HG03457 (cell line): ENCODE data around the gene GJD2.

Experiments used
- ATAC-seq: cut with Tn5 transposase; IDR thresholded peaks from one replicate; pipeline ENCODE4 v1.9.1; 2021; ENCODE audit warnings: moderate number of reproducible peaks; ENCODE audit not compliant: unreplicated experiment

Gene GJD2

DNA sequence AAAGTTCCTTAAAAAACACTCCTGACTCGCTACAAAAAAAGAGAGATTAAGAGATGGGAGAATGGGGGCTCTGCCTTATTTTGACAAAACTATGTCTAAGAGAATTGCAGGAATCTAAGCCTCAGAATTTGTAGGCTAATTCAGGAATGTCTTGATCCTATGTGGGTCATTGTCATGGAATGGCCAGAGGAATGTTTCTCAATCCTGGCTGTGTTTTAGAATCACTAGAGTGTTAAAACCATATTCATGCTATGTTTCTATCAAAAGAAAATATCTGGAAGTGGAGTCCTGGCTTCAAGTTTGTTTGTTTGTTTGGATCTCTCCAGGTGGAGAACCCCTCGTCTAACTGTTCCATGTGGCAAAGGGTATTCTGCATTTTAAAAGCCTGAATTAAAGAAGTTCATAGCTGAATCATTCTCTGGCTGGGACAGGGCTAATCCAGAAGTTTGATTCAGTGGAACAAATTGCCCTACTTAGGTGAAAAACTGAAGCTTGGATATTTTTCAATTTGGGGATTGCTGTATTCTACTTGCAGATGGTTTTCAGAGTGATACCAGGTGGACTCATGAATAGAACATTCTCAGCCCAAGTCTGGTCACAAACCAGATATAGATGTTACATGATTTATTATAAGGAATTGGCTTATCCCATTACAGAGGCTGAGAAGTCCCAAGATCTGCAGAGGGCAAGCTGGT lies 28.2 kb downstream of the GJD2 start:
- no peak for ATAC-seq

GRCh38 chr15:34725556-34725955 lies 29.2 kb downstream of the GJD2 start:
- no peak for ATAC-seq

DNA sequence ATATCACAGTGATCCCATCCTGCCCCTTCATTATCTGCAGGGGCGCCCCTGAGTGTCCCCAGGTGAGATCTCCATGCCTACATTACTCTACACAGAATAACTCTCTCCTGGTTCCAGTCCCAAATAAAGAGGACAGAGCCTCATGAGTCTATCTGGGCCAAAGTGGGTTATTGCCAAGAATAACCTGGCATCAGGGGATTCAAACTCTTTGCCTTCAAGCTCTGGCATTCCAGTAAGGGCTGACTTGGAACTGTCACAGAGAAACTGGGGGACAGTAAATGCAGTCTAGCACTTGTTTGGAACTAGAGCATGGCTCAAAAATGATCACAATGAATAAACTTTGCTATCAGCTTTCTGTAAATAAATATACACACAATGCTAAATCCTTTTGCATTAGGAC lies 30.3 kb downstream of the GJD2 start:
- ATAC-seq = no peak

DNA sequence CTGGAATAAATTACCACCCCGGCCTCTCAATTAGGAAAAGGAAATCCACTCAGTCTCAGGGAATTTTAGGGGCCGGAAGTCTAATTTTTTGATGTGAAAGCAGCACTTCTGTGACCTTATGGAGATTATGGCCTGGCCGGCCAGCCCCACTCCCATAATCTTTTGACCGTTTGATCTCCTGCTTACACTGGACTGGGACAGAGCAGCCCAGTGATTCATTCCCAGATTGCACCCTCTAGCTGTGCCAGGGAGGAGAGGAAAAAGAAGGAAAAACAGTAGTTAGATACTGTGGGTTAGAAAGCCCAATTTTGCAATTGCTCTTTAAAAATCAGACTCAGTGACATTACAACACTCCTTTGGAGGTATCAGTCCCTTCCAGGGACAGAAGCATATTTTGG lies 32.4 kb downstream of the GJD2 start:
- no peak for ATAC-seq

DNA sequence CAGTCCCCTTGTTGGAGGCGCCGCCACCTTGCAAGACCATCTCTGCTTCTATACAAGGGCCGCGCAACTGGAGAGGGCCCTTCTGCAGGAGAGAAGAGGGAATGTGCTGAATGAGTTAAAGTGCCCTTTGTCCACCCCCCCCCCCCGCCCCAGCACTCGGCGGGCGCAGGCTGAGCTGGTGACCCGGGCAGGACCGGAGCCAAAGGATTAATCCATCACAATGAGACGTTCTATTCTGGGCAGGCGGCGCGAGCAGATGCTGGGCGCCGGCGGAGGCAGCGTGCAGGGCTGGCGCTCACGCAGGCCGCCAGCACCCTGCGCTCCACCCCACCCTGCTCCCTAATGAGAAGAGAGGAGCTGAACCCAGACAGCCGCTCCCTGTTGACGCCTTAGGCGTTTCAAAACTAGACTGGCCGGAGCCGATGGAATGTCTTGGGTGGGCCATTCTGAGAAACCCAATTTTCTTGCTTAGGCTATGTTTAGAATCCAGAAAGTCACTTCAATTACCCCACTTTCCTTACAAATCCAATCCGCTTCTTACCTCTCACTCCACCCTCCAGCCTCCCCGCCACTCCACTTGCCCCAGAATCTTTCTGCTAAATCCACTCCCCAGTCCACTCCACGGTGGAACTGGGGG lies 32.9 kb downstream of the GJD2 start:
- no peak for ATAC-seq

GRCh38 chr15:34721157-34721801 lies 33.5 kb downstream of the GJD2 start:
- no peak for ATAC-seq

DNA sequence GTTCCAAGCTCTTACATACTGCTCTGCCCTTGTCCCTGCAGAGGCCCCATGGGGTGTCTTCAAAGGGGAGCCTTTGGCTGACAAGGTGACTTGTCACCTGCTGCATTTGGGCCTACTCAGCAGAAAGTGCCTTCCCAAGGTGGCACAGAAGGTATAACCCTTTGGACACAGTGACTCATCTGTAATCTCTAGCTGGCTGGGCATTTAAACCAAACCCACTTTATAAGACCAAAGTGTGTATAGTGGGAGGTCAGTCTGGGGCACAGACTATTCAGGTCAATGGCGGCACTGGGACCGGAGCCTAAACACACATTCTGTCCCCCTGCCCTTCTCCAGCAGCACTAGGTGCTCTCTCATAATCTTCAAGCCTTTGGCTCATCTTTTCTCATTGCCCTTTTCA lies 35.1 kb downstream of the GJD2 start:
- no peak for ATAC-seq

DNA sequence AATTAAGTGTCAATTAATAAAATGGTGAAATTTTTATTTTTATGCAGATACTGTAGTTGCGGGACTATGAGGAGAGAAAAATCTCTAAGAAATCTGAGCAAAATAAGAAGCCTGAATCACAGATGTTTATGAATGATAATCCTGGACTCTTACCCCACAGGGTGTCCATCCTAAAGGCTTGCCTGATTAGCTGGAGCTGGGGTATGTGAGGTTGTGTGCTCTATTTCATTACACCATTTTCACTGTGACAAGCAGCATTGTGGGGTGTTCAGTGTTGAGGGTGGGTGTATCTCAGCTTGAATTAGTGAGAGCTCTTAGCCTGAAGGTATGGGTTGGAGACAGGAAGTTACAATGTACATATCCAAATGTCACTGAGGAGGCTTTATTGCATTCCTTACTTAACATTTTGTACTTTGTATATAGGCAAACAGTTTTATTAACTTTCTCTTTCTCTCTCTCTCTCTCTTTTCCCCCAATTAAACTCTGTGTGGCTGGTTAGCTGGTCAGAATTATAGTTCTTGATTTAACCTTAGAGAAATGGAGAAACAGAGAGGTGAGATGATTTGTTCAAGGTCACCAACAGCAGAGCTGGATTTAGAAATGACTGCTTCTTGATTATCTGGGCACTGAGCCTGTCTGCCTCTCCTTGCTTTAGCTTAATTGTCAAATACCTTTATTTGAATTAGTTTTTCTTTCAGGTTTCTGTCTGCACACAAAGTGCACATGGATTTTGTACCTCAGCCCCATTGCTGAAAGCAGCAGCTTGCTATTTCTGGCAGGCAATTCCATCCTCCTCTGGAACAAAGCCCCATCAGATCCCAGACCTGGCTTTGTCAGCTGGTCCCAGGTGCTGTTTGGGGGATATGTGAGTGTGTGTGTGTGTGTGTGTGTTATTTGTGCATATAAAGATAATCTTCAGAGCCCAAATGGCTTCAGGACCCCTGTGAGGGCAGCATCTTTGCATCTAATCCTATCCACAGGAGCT lies 35.8 kb downstream of the GJD2 start:
- no peak for ATAC-seq

DNA sequence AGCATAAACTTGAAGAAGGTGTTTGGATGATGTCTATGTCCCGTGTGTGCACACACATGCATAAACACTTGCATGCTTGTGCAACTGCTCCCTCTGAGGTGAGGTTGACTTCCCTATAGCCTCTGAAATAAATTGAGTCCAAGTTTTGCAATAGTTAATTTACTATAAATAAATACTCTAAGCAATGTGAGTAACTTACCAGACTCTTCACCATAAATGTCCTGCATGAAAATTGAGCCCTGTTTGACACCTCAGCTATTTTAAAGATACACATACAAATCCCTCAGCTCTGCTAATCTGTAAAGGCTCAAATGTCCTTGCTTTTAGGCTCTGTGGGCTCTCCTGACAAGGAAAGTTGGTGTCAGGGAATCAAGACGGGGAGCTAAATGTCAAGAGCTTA lies 37.1 kb downstream of the GJD2 start:
- ATAC-seq = no peak

DNA sequence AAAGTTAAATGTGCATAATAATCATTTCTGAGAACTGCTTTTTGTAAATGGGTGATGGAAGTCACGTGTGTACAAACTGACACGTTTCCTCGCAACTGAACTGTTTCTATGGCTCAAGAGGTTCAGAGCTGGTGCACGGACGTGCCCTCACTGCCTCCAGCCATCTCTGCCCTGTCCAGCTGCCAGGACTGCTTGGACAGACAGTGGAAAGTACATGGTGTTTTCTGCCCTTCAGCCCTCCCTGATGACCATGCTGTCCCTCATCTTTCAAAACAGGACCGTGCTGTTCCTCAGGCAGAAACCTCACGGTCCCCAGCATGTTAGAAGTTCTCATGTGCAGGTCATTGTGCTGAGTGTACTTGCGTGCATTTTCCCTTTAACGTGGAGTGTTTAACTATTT lies 38.7 kb downstream of the GJD2 start:
- no peak for ATAC-seq

DNA sequence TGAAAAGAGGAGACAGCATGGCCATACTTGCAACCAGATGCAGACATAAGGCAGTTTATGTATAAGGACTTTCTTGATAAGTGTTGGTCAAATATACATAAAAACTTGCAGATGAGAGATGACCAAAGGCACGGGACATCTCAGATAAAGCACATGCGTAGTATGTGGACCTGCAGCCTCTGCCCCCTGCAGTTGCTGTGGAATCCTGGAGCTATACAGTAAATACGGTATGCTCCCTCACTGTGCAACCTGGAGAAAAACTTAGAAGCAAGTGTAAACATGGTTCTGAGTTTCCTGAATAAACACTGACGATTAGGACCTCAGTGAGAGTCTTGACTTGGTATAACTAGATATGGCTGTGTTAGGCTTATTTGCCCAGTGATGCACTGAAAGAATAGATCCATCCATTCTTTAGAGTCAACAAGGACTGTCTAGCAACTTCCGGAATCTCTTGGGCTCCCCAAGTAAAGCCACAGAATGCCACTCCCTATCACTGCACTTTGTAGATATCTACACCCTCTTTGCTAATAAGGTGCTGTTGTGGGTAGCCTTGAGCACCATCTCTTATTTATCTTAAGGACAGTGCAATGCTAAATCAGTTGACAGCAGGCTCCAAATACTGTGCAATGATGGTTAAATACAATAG lies 40.2 kb downstream of the GJD2 start:
- ATAC-seq = no peak

- no peak for ATAC-seq
These were observed 41.2 kb downstream of the GJD2 start for GRCh38 chr15:34713635-34714034.

DNA sequence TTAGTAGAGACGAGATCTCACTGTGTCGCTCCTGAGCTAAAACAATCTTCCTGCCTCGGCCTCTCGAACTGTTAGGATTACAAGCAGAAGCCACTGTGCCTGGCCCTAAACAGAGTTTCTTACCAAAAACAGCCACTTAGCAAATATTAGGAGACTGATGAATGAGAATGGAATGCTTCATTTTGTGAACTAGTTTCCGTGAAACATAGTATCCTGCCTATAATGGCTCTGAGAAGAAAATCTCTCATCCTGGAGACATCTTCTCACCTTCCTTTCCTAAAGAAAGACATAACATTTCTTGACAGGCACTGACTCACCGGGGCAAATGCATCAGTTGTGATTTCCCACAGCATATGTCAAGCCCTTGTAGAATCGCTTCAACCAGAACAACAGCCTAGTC lies 44.9 kb downstream of the GJD2 start:
- no peak for ATAC-seq

DNA sequence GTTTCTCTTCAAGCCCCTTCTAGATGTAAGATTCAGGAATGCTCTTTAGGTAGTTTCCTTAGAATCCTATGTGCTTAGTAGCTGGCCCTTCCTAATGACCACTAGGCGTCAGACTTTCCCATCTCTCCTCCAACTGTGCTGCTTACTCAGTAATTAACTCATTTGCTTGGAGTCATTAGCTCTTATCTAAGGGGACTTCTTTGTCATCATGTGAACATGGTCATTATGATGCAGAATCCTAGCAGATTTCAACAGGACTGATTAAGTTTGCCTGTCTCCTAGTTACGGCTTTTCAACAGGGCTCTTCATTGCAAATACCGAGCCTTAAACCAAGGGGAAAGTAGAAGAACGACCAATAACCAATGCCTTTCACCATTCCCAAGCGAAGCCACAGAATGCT lies 46.4 kb downstream of the GJD2 start:
- ATAC-seq = no peak

DNA sequence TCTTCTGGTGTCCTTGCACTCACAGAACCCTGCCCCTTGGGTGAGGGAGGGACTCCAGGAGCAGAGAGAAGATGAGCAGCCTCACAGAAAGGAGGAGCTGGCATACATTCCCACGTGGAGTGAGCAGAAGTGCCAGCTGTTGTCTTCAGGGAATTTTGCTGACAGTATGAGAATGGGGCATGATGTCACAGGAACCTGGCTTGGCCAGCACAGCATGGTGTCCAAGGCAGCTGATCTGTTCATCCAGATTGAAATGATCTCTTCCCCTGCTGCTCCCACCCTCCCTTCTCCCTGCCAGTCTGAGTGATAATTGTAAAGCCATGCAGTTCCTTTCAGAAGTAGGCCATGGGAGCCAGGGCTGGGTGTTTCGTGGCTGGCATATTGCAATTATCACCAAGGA lies 53.3 kb downstream of the GJD2 start:
- no peak for ATAC-seq
